GM20000 (cell line): Measurements from ENCODE around the gene UTRN.

Experiments
- DNase-seq: peaks from one replicate; pipeline ENCODE4 v3.0.0; 2012; ENCODE audit warnings: low spot score
- CTCF ChIP-seq: IDR thresholded peaks from 2 replicates; pipeline ENCODE4 v1.5.1; 2012; ENCODE audit warnings: mild to moderate bottlenecking, control low read depth; ENCODE audit errors: extremely low read depth, missing control alignments

UTRN gene

DNA sequence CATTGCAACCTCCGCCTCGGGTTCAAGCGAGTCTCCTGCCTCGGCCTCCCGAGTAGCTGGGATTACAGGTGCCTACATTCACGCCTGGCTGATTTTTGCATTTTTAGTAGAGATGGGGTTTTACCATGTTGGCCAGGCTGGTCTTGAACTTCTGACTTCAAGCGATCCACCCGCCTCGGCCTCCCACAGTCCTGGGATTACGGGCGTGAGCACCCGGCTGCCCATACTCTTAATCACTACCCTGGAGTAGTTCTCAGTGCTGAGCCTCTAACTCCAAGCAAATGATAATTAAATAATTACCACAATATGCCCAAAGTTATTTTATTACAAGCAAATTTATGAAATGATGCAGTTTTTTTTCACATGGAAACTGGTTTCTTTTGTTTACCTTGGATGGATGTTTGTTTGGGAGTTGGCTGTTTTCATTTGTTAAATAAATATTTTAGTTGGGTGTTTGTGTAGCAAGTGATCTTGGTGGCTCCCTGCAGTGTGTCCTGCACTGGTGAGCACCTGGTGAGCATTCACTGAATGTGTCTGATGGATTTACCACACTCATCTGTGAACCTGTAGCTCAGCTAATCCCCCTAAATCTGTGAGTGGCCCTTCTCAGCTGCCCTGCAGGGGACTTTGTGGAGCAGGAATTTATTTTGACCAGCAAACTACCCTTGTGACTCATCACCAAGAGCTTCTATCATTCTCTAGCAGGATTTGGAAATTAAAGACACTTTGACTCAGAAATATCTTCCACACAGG lies 36.9 kb downstream of the UTRN start:
- no peak for TF ChIP-seq CTCF
- no peak for DNase-seq

DNA sequence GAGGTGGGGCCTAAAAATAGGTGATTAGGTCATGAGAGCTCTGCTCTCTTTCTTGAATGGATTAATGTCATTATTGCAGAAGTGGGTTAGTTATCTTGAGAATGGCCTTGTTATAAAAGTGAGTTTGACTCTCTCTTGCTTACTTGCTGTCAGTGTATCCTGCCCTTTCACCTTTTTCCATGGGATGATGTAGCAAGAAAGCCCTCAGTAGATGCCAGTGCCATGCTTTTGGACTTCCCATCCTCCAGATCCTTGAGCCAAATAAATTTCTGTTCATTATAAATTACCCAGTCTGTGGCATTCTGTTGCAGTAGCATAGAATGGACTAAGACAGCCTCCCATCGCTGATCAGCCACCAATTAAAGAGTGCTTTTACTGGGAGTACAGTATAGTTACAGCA lies 40.1 kb downstream of the UTRN start:
- DNase-seq, result no peak
- TF ChIP-seq CTCF, result no peak

DNA sequence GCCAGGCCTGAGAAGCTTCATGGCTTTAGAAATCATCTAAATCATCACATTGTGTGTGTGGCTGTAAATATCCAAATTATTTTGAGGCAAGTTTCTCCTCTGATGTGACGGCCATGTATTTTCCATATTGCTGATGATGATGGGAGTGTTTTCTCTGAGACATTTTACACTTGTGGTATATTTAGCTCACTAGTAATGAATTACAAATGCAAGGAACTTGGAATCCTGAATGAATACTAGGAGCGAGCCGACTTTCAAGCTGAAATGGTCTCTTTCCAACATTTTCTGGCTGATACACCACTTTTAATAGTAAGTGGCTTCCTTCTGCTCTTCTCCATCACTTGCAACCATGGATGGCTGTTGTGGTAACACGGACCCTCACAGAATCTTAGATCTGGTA lies 41.3 kb downstream of the UTRN start:
- no peak for TF ChIP-seq CTCF
- no peak for DNase-seq

DNA sequence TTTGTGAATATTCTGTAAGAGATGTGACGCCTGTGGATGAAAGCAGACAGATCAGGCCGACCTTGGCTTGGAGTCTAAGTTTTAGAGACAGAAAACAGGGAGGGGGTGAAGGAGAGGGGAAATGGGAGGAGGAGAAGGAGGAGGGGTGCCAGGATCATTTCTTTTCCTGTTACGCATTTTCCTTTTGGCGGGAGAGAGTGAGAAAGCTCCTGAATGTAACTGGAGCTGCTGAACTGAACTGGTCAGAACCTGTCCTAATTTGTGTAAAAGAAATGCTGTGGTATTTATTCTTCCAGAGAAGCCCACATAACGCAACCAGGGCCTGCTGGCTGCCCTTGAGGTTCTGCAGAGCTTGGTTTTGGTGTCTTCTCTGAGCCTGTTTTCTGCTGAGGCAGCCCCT lies 41.9 kb downstream of the UTRN start:
- TF ChIP-seq CTCF, result no peak
- DNase-seq, result no peak

DNA sequence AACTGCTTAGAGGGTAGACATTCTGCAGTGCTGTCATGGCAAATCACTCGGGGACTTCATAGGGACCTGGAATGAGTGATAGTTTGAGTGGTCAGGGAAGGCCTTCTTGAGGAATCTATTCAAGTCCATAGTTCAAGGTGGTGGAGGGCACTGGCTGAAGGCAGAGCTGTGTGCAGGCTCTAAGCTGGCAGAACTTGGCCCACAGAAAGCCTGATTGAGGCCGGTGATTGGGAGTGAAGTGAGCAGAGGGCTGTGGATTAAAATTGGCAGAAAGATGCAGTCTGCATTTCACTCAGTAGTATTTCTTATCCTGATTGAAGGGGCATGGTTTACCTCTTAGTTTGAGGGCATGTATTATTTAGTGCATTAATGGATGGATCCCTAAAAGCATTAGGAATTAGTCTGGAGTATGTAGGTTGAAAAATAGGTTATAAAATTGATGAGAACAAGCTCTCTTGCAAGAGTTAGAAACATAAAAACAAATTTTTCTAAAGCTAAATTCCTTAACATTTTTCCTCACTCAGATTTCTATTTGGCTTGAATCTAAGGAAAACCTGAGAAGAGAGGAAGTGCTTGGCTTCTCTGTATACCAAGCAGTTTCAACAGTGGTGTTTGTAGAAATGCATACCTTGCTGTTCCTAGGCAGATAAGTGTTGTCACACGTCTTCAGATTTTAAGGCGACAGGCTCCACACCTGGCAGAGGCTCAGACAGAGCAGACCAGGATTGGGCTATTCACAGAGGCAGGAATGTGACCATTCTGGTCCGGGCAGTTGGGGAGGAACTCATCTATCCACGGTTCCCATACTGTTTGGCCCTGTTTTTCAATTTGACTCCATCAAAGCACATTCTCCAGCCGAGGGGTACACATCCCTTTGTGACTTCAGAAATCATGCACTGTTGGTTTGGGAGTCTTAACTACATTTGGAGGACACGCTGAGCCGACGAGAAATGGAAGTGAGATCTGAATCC lies 45.2 kb downstream of the UTRN start:
- DNase-seq, result no peak
- no peak for TF ChIP-seq CTCF

DNA sequence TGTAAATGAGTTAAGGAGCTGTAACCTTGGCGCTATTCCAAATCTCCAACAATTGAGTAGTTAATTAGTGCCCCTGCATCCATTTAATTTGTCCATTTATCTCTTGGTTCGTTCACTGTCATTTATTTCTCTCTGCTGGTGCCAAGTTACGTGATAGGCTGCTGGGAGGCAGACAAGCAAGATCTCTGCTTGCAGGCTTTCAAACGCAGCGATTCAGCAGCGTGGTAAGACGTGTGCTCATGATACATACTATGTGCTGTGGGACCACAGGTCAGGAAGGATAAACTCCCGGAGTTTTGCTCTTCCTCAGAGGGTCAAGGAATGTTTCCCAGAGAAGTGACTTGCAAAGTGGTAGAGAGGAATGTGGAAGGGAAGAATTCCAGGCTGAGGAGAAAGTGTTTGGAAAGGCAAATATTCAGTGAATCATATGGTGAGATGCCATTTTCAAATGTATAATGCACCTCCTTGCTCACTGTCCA lies 46.4 kb downstream of the UTRN start:
- no peak for DNase-seq
- TF ChIP-seq CTCF, result no peak

GRCh38 chr6:144332177-144332576 lies 47.0 kb downstream of the UTRN start:
- no peak for DNase-seq
- TF ChIP-seq CTCF, result no peak
